Stimulated activated CD4-positive, alpha-beta T cell treated with anti-CD3 and anti-CD28 coated beads, Interleukin-1b, Interleukin-23, amount 100 ng/mL, for 1 hour (primary cell): ENCODE data around the gene KCNQ1.

Experiments used
- DNase-seq, 2 donors: peaks; one replicate each; pipeline ENCODE4 v3.0.0-alpha.2; 2020; ENCODE audit warnings: low read depth in 2 of 2

Gene KCNQ1

GRCh38 chr11:2651054-2651617 is 206.3 kb downstream of the KCNQ1 start:
- no peak for DNase-seq

DNA sequence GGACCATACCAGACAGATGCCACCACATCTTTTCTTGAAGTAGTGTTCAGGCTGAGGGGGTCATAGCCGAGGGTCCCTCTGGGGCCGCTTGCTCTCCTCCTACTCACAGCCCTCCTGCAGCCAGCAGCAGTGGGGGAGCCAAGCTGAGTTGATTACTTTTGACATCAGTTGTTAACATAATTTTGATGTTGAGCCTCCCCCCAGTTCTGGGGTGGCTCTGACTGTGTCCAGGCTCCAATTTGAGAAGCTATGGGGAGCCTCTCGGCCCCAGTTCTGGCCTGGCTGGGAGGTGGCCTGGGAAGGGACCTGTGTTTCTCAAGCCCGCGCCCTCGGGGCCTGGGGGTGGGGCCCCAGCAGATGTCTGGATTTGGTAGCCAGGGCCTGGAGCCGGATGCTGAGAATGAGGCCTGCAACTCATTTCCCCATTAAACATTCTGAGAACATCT is 207.0 kb downstream of the KCNQ1 start:
- DNase-seq: no peak

DNA sequence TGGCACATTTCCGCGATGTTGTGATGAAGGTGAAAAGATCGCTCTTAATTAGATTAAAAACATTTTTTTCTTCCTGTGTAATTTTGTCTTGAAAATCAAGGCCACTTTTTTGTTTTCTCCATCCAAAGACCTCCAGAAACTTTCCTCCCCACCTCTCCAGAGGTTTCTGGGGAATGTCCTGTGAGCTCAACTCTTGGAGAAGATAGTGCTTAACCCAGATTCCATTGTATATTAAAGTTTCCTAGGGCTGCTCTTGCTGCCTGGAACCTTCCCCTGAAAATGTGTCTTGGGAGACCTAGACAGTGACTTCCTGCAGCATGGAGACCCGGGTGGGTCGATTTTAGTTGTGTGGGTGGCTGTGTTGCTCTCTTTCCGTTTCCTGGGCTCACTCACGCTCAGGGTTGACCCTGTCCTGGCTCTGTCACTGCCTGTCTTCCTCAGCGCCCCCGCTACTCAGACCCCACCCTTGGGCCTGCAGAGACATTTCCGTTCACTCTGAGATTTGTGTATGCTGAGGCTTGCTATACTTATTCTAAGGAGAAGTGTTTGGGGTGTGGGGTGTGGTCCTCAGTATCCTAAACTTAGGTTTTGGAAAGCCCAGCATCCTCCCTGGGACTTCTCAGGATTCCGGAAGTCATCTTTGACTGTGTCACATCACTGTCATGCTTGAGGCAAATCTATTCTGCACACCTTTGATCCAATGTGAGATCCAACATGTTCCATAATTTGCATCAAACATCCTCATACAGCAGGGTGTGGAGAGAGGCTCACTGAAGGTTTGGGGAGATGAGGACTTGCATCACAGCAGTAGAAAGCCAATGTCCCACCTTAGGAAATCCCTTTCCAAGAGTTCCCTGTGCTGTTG is 207.8 kb downstream of the KCNQ1 start:
- no peak for DNase-seq

- DNase-seq: no peak
Measured at GRCh38 chr11:2653198-2653551, 208.4 kb downstream of the KCNQ1 start.

GRCh38 chr11:2653930-2654739 is 209.3 kb downstream of the KCNQ1 start:
- DNase-seq: no peak

GRCh38 chr11:2655016-2655719 is 210.4 kb downstream of the KCNQ1 start:
- DNase-seq: no peak

GRCh38 chr11:2655834-2656622 is 211.2 kb downstream of the KCNQ1 start:
- DNase-seq: no peak

- DNase-seq: no peak
Measured at GRCh38 chr11:2656859-2657258, 212.1 kb downstream of the KCNQ1 start.

- DNase-seq: no peak
Measured at GRCh38 chr11:2657697-2658284, 213.0 kb downstream of the KCNQ1 start.

- DNase-seq: no peak
Measured at GRCh38 chr11:2660357-2660939, 215.6 kb downstream of the KCNQ1 start.

DNA sequence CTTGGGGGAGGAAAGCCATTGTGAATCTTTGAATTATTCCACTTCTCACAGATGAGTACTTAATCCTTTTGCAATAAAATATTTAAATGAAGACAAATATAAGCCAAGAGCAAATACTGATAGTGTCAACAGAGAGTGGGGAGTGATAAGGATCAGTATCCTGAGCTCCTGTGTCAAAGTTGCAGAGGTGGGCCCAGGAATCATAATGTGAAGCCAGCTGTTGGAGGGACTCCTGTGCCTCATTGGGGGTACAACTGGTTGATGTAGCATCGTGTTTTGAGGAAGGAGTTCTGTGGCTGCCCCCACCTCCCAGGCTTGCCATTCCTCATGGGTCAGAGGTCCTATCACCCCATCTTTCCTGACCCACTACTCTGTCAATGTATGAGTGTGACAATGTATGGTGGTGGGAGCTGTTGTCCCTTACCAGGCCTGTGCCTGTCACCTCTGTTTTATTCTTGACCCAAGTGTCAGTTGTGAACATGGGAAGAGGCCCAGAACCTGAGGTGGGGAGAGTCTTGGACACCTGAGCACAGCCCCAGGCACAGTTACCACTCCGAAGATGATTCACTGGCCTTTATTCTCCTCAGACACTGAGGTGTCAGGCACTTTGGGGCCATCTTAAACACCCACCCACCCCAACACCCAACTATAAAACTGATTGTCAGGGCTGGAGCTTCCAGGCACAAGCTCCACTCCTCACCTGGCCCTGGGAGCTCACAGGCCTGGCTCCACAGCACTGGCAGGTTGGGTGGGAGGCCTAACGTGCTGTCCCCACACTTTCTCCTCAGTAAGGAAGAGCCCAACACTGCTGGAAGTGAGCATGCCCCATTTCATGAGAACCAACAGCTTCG is 216.6 kb downstream of the KCNQ1 start:
- DNase-seq: no peak

DNA sequence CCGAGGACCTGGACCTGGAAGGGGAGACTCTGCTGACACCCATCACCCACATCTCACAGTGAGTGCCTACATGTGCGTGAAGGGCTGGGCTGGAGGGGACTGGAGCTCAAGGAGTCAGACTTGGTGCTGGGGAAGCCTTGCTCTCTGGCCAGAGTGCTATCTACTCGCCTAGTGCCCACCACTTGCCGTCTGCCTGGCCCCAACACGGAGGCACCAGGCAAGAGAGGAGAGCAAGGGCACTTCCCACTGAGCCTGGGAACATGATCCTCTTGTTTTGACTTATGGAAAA is 217.2 kb downstream of the KCNQ1 start:
- no peak for DNase-seq

- no peak for DNase-seq
Measured at GRCh38 chr11:2662430-2663299, 217.9 kb downstream of the KCNQ1 start.

- DNase-seq: no peak
Measured at GRCh38 chr11:2663506-2663905, 218.7 kb downstream of the KCNQ1 start.

DNA sequence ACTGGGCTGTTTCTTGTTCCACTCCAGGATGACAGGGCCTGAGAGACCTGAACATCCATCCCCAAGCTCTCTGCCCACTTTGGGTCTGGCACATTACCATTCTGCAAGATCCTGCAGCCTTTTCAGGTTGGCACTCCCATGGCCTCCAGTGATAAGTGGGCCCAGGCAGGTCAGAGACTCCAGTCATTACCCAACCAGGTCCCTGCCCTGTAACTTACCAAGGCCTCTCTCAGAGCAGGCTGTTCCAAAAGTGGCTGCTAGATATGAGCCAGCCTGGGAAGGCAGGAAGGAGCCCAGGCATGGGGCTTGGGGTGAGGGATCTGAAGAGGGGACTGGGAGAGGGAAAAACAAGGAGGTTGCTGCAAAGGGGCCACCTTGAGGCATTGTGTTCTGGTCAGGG is 219.1 kb downstream of the KCNQ1 start:
- DNase-seq: no peak

DNA sequence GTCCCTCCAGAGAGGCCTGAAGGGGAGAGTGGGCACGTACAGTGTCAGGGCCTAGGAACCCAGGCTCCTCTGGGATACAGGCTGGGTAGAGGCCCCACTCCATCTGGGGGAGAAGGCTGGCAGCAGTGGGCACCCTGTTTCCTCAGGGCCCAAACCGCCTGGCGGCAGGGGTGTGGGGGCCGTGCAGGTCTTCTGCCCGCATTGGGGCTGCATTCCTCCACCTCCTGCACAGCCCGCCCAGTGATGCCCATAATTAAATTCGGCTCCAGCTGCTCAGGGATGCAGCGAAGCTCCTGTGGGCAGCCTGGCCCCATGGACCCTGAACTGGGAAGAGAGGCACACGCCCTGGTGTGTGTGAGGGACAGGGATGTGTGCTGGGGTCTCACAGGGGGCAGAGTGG is 219.6 kb downstream of the KCNQ1 start:
- DNase-seq: no peak

GRCh38 chr11:2664791-2665525 is 220.2 kb downstream of the KCNQ1 start:
- no peak for DNase-seq
